Gastrocnemius medialis (tissue), 4 donors: ENCODE results near the gene TFEB. TPM values are rescaled to one million over a fixed set of nuclear protein-coding genes. Genes with fewer than 3 reads are reported as not detected.

Experiments
- ATAC-seq, 2 donors: fragments of 150-250 bp; one replicate each; pipeline ENCODE4 v1.9.1; 2016
- DNase-seq, 2 donors: peaks; one replicate each; pipeline ENCODE4 v3.0.0-alpha.2; 2019
- H3K27ac ChIP-seq, 4 donors: fragments of 200-600 bp; sonication (generic); 1 replicate in 1 of 4; 2 replicates in 3 of 4; pipeline ENCODE4 v1.5.1; 2016 to 2018; ENCODE audit warnings: mild to moderate bottlenecking in 2 of 4, moderate library complexity in 1 of 4
- H3K27me3 ChIP-seq, 3 donors: fragments of 200-600 bp; sonication (generic) in 2 of 3; 1 replicate in 1 of 3; 2 replicates in 2 of 3; pipeline versions ENCODE4 v1.5.1 to v1.6.0; 2016 to 2019; ENCODE audit warnings: mild to moderate bottlenecking in 1 of 3, moderate library complexity in 1 of 3
- H3K36me3 ChIP-seq, 2 donors: fragments of 200-600 bp; sonication (generic) in 1 of 2; one replicate each; pipeline ENCODE4 v1.5.1; 2017 to 2018
- H3K4me1 ChIP-seq, 2 donors: fragments of 200-600 bp; sonication (generic) in 1 of 2; one replicate each; pipeline ENCODE4 v1.5.1; 2016 to 2017; ENCODE audit warnings: mild to moderate bottlenecking in 2 of 2
- H3K4me3 ChIP-seq, 4 donors: fragments of 200-600 bp; sonication (generic) in 3 of 4; 1 replicate in 1 of 4; 2 replicates in 3 of 4; pipeline ENCODE4 v1.5.1; 2016 to 2019; ENCODE audit warnings: mild to moderate bottlenecking in 2 of 4
- H3K9me3 ChIP-seq, 3 donors: fragments of 200-600 bp; sonication (generic) in 2 of 3; 1 replicate in 1 of 3; 2 replicates in 2 of 3; pipeline ENCODE4 v1.5.1; 2016 to 2019
- POLR2A ChIP-seq, 2 donors: fragments of 450-650 bp; IDR thresholded peaks; one replicate each; pipeline ENCODE4 v1.6.1; 2017; ENCODE audit warnings: antibody characterized with exemption in 2 of 2, mild to moderate bottlenecking in 2 of 2, moderate library complexity in 2 of 2
- in situ Hi-C, 4 donors: fragments of 200-750 bp; cut with MboI; loops; one replicate each; pipeline versions ENCODE4 v1.15.0 to v1.8.0; 2017; ENCODE audit warnings: low sequenced_read_pairs in 4 of 4
- intact Hi-C: fragments of 100-400 bp; cut with DNase I; formaldehyde crosslinking; loops from one replicate; pipeline ENCODE4 v1.15.1; 2023; ENCODE audit warnings: low total_unique reads
- total RNA-seq, 4 donors: library from RNA; depleted of rRNA; stranded (reverse); fragments of >200 nt; gene quantifications; one replicate each; pipeline versions ENCODE4 v1.1.0 to v1.2.3, GENCODE V29; 2016
- TF ChIP-seq, protein P1 (sequence below), 5 experiments: fragments of 450-650 bp in 3 of 5; fragments of 200-600 bp in 2 of 5; sonication (generic) in 2 of 5; IDR thresholded peaks in 4 of 5; conservative IDR thresholded peaks in 1 of 5; 1 replicate in 4 of 5; 2 replicates in 1 of 5; pipeline ENCODE4 v1.5.1; 2016 to 2019; ENCODE audit warnings: antibody characterized with exemption in 5 of 5, mild to moderate bottlenecking in 3 of 5, moderate library complexity in 3 of 5

The TFEB gene
- total RNA-seq, 4 donors from 2014 or later = 82.8 to 121 (median 93.3) TPM

DNA sequence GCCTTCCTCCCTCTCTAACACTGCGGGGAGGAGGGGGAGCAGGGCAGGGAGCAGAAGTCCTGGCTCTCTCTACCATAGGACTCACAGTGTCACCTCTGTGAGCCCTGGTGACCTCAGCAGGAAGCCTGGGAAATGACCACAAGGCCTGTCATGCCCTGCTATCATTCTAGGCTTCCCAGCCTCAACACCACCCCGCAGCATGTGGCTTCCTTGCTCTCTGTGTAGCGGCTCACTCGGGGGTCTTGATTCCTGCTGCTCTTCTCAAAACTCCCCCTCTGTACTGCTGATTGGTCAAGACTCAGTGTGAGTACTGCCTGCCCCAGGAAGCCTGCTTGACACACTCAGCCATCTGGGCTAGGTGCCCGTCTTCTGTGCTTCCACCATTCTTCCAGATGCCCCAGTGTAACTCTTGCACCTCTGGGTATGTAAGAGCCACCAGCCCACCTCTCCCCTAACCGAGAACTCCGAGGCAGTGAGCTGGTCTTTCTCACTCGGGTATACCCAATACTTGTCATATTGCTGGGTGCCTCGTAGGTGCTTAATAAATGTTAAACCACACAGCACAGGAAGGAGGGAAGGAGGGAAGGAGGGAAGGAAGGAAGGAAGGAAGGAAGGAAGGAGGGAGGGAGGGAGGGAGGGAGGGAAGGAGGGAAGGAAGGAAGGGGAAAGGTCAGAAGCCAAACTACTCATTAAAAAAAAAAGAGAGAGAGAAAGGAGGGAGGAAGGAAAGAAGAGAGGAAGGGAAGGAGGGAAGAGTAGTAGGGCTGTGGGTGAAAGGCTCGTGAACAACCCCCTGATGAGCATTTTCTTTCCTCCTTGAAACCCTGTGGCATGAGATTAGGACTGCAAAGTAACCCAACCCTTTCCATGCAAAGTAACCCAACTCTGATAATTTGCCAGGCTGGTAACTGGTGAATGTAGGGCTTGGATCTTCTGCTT is 92.2 kb downstream of the TFEB start:
- no peak for DNase-seq
- Histone ChIP-seq H3K27ac (no peak overlapping the region), H3K36me3 (no peaks in the 10 kb centered on the region), H3K27me3 (peaks cover 13 to 25% (median 21%) of the 10 kb centered on the region in 3 donors), H3K4me1 (peaks cover 6 to 11% of the 10 kb centered on the region in 2 donors), H3K4me3 (no peak overlapping the region), H3K9me3 (no peaks in the 10 kb centered on the region)
- intact Hi-C loops (no loop called here), in situ Hi-C loops (no loop called here)
- TF ChIP-seq, protein P1, sequence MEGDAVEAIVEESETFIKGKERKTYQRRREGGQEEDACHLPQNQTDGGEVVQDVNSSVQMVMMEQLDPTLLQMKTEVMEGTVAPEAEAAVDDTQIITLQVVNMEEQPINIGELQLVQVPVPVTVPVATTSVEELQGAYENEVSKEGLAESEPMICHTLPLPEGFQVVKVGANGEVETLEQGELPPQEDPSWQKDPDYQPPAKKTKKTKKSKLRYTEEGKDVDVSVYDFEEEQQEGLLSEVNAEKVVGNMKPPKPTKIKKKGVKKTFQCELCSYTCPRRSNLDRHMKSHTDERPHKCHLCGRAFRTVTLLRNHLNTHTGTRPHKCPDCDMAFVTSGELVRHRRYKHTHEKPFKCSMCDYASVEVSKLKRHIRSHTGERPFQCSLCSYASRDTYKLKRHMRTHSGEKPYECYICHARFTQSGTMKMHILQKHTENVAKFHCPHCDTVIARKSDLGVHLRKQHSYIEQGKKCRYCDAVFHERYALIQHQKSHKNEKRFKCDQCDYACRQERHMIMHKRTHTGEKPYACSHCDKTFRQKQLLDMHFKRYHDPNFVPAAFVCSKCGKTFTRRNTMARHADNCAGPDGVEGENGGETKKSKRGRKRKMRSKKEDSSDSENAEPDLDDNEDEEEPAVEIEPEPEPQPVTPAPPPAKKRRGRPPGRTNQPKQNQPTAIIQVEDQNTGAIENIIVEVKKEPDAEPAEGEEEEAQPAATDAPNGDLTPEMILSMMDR (IDR thresholded peaks at IDR 0.05 in 4 of 5, conservative IDR thresholded peaks at IDR 0.05 in 1 of 5) = no peak
- TF ChIP-seq POLR2A (IDR thresholded peaks at IDR 0.05) = no peak
- no peak for ATAC-seq

DNA sequence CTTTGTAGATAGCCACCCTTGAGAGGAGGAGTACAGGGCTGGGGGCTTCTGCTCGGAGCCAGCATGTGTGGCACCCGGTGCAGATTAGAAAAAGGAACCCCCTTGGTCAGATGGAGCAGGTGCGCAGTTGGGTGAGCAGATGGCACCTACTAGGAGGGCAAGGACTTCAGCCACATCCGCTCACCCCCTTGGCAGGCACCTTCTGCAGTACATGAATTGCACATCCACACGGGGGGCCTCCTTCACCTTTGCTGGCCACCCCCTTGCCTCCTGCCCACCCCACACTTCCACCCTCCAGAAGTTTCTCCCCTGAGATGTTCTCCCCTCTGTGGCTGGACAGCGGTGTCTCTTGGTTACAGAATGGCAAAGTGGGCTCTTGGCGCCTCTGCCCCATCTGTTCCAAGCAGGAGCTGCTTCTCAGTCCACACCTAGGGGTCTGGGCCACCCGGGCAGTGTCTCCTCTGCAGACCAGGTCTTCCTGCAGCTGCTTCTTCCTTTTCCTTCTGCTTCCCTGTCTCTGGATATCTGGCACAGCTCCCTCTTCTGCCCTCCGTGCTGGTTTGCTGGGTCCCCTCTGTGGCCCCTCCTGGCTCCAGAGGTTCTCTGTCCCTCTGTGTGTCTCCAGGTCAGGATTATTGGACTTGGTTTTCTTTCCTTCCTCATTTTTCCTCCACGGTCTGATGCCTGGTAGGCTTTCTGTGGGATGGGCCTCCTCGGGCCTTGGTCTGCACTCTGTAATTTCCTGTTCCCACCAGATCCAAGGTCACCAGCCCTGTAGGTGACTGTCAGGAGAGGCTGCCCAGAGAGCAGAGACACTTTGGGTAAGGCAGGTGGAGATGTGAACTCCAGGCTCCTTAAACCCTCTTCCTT is 93.1 kb downstream of the TFEB start:
- Histone ChIP-seq H3K27ac (no peak overlapping the region), H3K4me1 (peaks cover 6 to 19% of the 10 kb centered on the region in 2 donors), H3K9me3 (no peaks in the 10 kb centered on the region), H3K27me3 (peaks cover 22 to 34% (median 27%) of the 10 kb centered on the region in 3 donors), H3K36me3 (no peaks in the 10 kb centered on the region), H3K4me3 (no peak overlapping the region)
- intact Hi-C loops = no loop called here
- no peak for DNase-seq
- TF ChIP-seq, protein P1 (IDR thresholded peaks at IDR 0.05 in 4 of 5, conservative IDR thresholded peaks at IDR 0.05 in 1 of 5) = no peak
- TF ChIP-seq POLR2A (IDR thresholded peaks at IDR 0.05) = no peak
- in situ Hi-C loops = no loop called here
- ATAC-seq = no peak

DNA sequence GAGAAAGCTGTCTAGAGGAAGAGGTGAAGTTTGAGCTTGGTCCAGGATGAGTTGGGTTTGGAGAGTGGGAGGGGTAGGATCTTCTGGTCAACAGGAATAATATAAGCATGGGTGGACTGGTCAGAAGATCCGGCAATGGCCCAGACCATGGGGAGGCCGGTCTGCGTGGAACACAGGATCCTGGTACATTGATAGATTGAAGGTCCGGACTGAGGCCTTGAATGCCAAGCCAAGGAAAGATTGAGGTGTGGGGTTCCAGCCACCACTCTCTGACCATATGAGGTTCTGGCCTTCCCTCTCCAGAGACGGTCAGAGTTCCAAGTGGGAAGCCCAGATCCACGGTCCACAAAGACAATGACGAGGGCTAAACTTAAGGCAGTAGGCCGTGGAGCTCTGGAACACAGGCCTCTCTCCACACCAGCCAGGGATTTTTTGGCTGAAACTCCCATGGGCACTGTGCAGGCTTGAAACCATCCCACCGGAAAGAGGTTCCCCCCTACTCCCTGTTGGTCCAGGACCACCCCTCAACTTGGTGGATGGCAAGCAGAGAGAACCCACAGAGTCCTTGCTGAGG is 94.0 kb downstream of the TFEB start:
- no peak for ATAC-seq

DNA sequence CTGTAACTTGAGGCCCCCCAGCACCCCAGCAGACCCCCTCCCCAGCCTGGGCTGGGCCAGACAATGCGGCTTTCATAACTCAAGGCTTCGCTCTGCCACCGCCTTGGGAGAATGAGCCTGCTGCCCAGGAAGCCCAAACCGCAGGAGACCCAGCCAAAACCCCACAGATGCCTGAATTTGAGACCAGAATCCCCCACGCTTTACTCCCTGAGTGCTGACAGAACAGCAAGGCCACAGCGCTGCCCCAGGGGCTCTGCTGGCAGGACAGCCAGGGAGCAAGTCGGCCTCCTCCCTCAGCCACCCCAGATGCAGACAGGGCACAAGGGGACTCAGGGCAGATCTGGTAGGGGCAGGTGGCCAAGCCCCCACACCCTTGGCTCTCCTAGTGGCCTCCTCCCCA is 95.0 kb downstream of the TFEB start:
- Histone ChIP-seq H3K27ac (no peak overlapping the region), H3K27me3 (peaks cover 30 to 47% (median 36%) of the 10 kb centered on the region in 3 donors)
- no peak for DNase-seq

More for the DNA sequence above, 94.0 kb downstream of the TFEB start:
- H3K27ac ChIP-seq = no peak overlapping the region
- H3K27me3 ChIP-seq = peaks cover 30 to 43% (median 36%) of the 10 kb centered on the region in 3 donors
- H3K9me3 ChIP-seq = no peaks in the 10 kb centered on the region
- H3K4me1 ChIP-seq = peaks cover 6 to 19% of the 10 kb centered on the region in 2 donors
- H3K36me3 ChIP-seq = no peaks in the 10 kb centered on the region
- no peak overlapping the region for H3K4me3 ChIP-seq
- in situ Hi-C loops (no loop called here), intact Hi-C loops (no loop called here)
- no peak for TF ChIP-seq POLR2A (IDR thresholded peaks at IDR 0.05)
- TF ChIP-seq, protein P1 (IDR thresholded peaks at IDR 0.05 in 4 of 5, conservative IDR thresholded peaks at IDR 0.05 in 1 of 5) = no peak
- no peak for DNase-seq

More for the DNA sequence above, 95.0 kb downstream of the TFEB start:
- Histone ChIP-seq H3K4me3 (no peak overlapping the region), H3K4me1 (peaks cover 6 to 19% of the 10 kb centered on the region in 2 donors), H3K36me3 (no peaks in the 10 kb centered on the region), H3K9me3 (no peaks in the 10 kb centered on the region)
- in situ Hi-C loops = no loop called here
- TF ChIP-seq, protein P1 (IDR thresholded peaks at IDR 0.05 in 4 of 5, conservative IDR thresholded peaks at IDR 0.05 in 1 of 5) = no peak
- TF ChIP-seq POLR2A (IDR thresholded peaks at IDR 0.05) = no peak
- intact Hi-C loops = no loop called here
- ATAC-seq = no peak
